Endothelial cell of umbilical vein (primary cell): ENCODE data around the gene CMIP. TPM values are rescaled to one million over a fixed set of nuclear protein-coding genes. Genes with fewer than 3 reads are reported as not detected.

ENCODE experiments used
- BruUV-seq: library from RNA; stranded (reverse); fragments of 400-500 nt; replicated peaks from 2 replicates; lab custom pipeline; 2021; lab: Mats Ljungman, UMichigan
- CTCF ChIA-PET: fragments of 300-600, 350-600 bp; sonication (Branson Sonifier 250); formaldehyde crosslinking; loops from one replicate; lab custom pipeline; 2021; ENCODE audit warnings: antibody characterized with exemption, inconsistent platforms; lab: Charles Lee
- POLR2A ChIA-PET: fragments of 300-600, 350-600 bp; sonication (Branson Sonifier 250); formaldehyde crosslinking; loops from one replicate; lab custom pipeline; 2021; ENCODE audit warnings: antibody characterized with exemption, inconsistent platforms; lab: Charles Lee
- DNase-seq: peaks from one replicate; pipeline ENCODE4 v3.0.0-alpha.2; 2011; ENCODE audit warnings: low read depth, low spot score
- FAIRE-seq: peaks from 2 replicates; lab custom pipeline; 2011; peaks lifted over from hg19 to GRCh38; lab: Jason Lieb, UNC
- H2AFZ ChIP-seq: 2 replicates; pipeline ENCODE4 v1.6.0; 2012; ENCODE audit warnings: low read depth, low read length, control low read depth, inconsistent platforms
- H3K27ac ChIP-seq: 2 replicates; pipeline ENCODE4 v1.5.1; 2011; ENCODE audit warnings: low read depth, mild to moderate bottlenecking, control low read depth, low read length, moderate library complexity; ENCODE audit not compliant: insufficient read depth
- H3K27me3 ChIP-seq, 2 experiments: 2 replicates each; pipeline versions ENCODE4 v1.6.0 to v1.6.1; 2011; ENCODE audit warnings: low read length in 2 of 2, mixed read lengths in 1 of 2; ENCODE audit not compliant: control insufficient read depth in 2 of 2, insufficient read depth in 2 of 2
- H3K36me3 ChIP-seq, 2 experiments: 2 replicates in 1 of 2; 3 replicates in 1 of 2; pipeline ENCODE4 v1.5.1; 2011; ENCODE audit warnings: low read length in 2 of 2, mild to moderate bottlenecking in 1 of 2, moderate library complexity in 1 of 2; ENCODE audit not compliant: control insufficient read depth in 2 of 2, insufficient read depth in 2 of 2; ENCODE audit errors: extremely low read depth in 1 of 2
- H3K4me1 ChIP-seq: 3 replicates; pipeline ENCODE4 v1.5.1; 2011; ENCODE audit warnings: mild to moderate bottlenecking, low read length; ENCODE audit not compliant: control insufficient read depth, insufficient read depth; ENCODE audit errors: extremely low read depth
- H3K4me2 ChIP-seq: 2 replicates; pipeline ENCODE4 v1.6.1; 2011; ENCODE audit warnings: low read length, control low read depth, mixed read lengths; ENCODE audit not compliant: insufficient read depth
- H3K4me3 ChIP-seq, 3 experiments: fragments of 200-600 bp in 1 of 3; sonication (generic), shearing (Covaris generic) in 1 of 3; replicated peaks in 1 of 3; 2 replicates each; pipeline ENCODE4 v1.5.1; 2011 to 2016; ENCODE audit warnings: control low read depth in 3 of 3, low read length in 3 of 3, mild to moderate bottlenecking in 2 of 3, inconsistent platforms in 1 of 3, low read depth in 1 of 3, moderate library complexity in 1 of 3; ENCODE audit not compliant: insufficient read depth in 1 of 3
- H3K79me2 ChIP-seq: 2 replicates; pipeline ENCODE4 v1.6.0; 2012; ENCODE audit warnings: low read length, inconsistent platforms; ENCODE audit not compliant: control insufficient read depth, insufficient read depth
- H3K9ac ChIP-seq: replicated peaks from 2 replicates; pipeline ENCODE3; 2011; ENCODE audit warnings: low read length, control low read depth; ENCODE audit not compliant: insufficient read depth; ENCODE audit errors: extremely low read depth
- H3K9me1 ChIP-seq: replicated peaks from 3 replicates; pipeline ENCODE4 v1.6.0; 2011; ENCODE audit warnings: mild to moderate bottlenecking, low read length; ENCODE audit not compliant: control insufficient read depth, insufficient read depth; ENCODE audit errors: extremely low read depth
- H3K9me3 ChIP-seq: replicated peaks from 2 replicates; pipeline ENCODE4 v1.5.1; 2012; ENCODE audit warnings: low read length, inconsistent platforms; ENCODE audit not compliant: control insufficient read depth, insufficient read depth
- H4K20me1 ChIP-seq: replicated peaks from 2 replicates; pipeline ENCODE3; 2011; ENCODE audit warnings: mild to moderate bottlenecking, low read length; ENCODE audit not compliant: control insufficient read depth, insufficient read depth; ENCODE audit errors: extremely low read depth
- CTCF ChIP-seq, 2 donors: IDR thresholded peaks; 1 replicate in 1 of 2; 2 replicates in 1 of 2; pipeline ENCODE4 v1.5.1; 2011; ENCODE audit warnings: low read length in 2 of 2, mild to moderate bottlenecking in 2 of 2, moderate library complexity in 2 of 2, control low read depth in 1 of 2, inconsistent platforms in 1 of 2, low read depth in 1 of 2; ENCODE audit not compliant: insufficient read depth in 1 of 2; ENCODE audit errors: extremely low read depth in 1 of 2
- EZH2 ChIP-seq: IDR thresholded peaks from 2 replicates; pipeline ENCODE4 v1.6.1; 2012; ENCODE audit warnings: borderline replicate concordance, low read depth, mild to moderate bottlenecking, moderate library complexity, low read length, inconsistent platforms; ENCODE audit not compliant: severe bottlenecking
- FOS ChIP-seq: IDR thresholded peaks from 2 replicates; pipeline ENCODE4 v1.6.1; 2011; ENCODE audit warnings: mild to moderate bottlenecking, low read length, moderate library complexity, borderline replicate concordance; ENCODE audit not compliant: insufficient read depth
- GATA2 ChIP-seq: IDR thresholded peaks from 2 replicates; pipeline ENCODE4 v1.7.0; 2011; ENCODE audit warnings: low read depth, mild to moderate bottlenecking, moderate library complexity, mixed read lengths, low read length; ENCODE audit not compliant: insufficient read length, insufficient read depth
- JUN ChIP-seq: IDR thresholded peaks from 2 replicates; pipeline ENCODE4 v1.6.1; 2011; ENCODE audit warnings: borderline replicate concordance, low read depth; ENCODE audit not compliant: insufficient read length, insufficient read depth
- MAX ChIP-seq: IDR thresholded peaks from 2 replicates; pipeline ENCODE4 v1.6.1; 2011; ENCODE audit not compliant: insufficient read depth, insufficient read length
- MYC ChIP-seq: IDR thresholded peaks from one replicate; pipeline ENCODE4 v1.6.1; 2011; ENCODE audit warnings: mild to moderate bottlenecking, low read depth, low read length
- POLR2A ChIP-seq: IDR thresholded peaks from 2 replicates; pipeline ENCODE4 v1.6.1; 2012; ENCODE audit warnings: low read depth, mild to moderate bottlenecking, control low read depth, low read length
- POLR2AphosphoS5 ChIP-seq: IDR thresholded peaks from 2 replicates; pipeline ENCODE4 v1.6.1; 2012; ENCODE audit warnings: low read depth, mild to moderate bottlenecking, control low read depth, low read length, moderate library complexity; ENCODE audit not compliant: insufficient read depth
- dilution Hi-C: fragments of 300-500 bp; cut with MboI; formaldehyde crosslinking; loops from one replicate; pipeline ENCODE4 v1.15.0; 2019; ENCODE audit warnings: low sequenced_read_pairs; ENCODE audit not compliant: extremely low pct_ligation_motif_present
- intact Hi-C: fragments of 100-400 bp; cut with micrococcal nuclease; formaldehyde crosslinking; loops from one replicate; pipeline ENCODE4 v1.10.0; 2022
- polyA plus RNA-seq, 4 experiments: library from polyadenylated mRNA; depleted of rRNA in 3 of 4; stranded (reverse) in 3 of 4; unstranded in 1 of 4; fragments of >200 nt; gene quantifications; 2 replicates each; pipeline versions ENCODE4 v1.2.1 to v1.2.3, GENCODE V29; 2011 to 2012; ENCODE audit warnings: missing spikeins in 1 of 4
- total RNA-seq: library from RNA; stranded (reverse); gene quantifications from 2 replicates; pipeline ENCODE4 v1.2.3, GENCODE V29; 2021

Gene CMIP
- total and polyA plus RNA-seq, 2 donors (not counting 3 experiments of a cell fraction or from before 2014, with no cell fraction given) = 29.0 to 101 TPM

GRCh38 chr16:81710044-81710443, 265.4 kb downstream of the CMIP start:
- Histone ChIP-seq H4K20me1 (no peaks in the 10 kb centered on the region), H3K9me3 (no peaks in the 10 kb centered on the region), H3K36me3 (peaks cover 7 to 36% of the 10 kb centered on the region in 2 experiments), H3K9ac (no peak overlapping the region), H3K4me2 (no peak overlapping the region), H3K27ac (no peak overlapping the region), H2AFZ (no peak overlapping the region), H3K27me3 (no peaks in the 10 kb centered on the region), H3K79me2 (no peaks in the 10 kb centered on the region), H3K9me1 (no peaks in the 10 kb centered on the region), H3K4me1 (peaks cover 25% of the 10 kb centered on the region), H3K4me3 (no peak overlapping the region)
- intact Hi-C loops (loop anchor here (2.0 kb wide), 1 partner anchor 23 kb away; no protein-coding TSS in a partner anchor), dilution Hi-C loops (no loop called here)
- BruUV-seq = no TSS peak
- CTCF ChIA-PET = interaction anchor here (1.1 kb wide), 1 partner anchor 306 kb away, joined by 3 read pairs; no protein-coding TSS in a partner anchor
- no peak for TF ChIP-seq GATA2
- no peak for TF ChIP-seq POLR2A
- no peak for TF ChIP-seq FOS
- no peak for TF ChIP-seq POLR2AphosphoS5
- no peak for TF ChIP-seq EZH2
- no peak for TF ChIP-seq JUN
- TF ChIP-seq CTCF (IDR thresholded peaks at IDR 0.05; ENCODE audit: extremely low read depth in 1 of 2, insufficient read depth in 1 of 2, low read depth in 1 of 2, low read length in 2 of 2) = no peak
- TF ChIP-seq MAX = no peak
- TF ChIP-seq MYC = no peak
- FAIRE-seq (no peak), DNase-seq (no peak)
- POLR2A ChIA-PET = no interaction called here
